HCT116 (cell line): Measurements from ENCODE around the gene FRS2.

Experiments used
- CEBPB ChIP-seq: IDR thresholded peaks from 2 replicates; pipeline ENCODE4 v1.6.1; 2012; ENCODE audit warnings: low read depth
- EZH2phosphoT487 ChIP-seq: fragments of 200-600 bp; IDR thresholded peaks from 2 replicates; pipeline ENCODE4 v1.6.1; 2018; ENCODE audit warnings: antibody characterized with exemption, borderline replicate concordance
- POLR2A ChIP-seq: IDR thresholded peaks from 2 replicates; pipeline ENCODE4 v1.7.0; 2011; ENCODE audit warnings: borderline replicate concordance; ENCODE audit not compliant: insufficient read depth, insufficient read length; ENCODE audit errors: extremely low read depth
- POLR2AphosphoS5 ChIP-seq: IDR thresholded peaks from 2 replicates; pipeline ENCODE4 v1.6.1; 2011; ENCODE audit warnings: mild to moderate bottlenecking, low read depth, low read length, moderate library complexity
- RAD21 ChIP-seq: IDR thresholded peaks from 2 replicates; pipeline ENCODE4 v1.6.1; 2012; ENCODE audit warnings: low read depth, mild to moderate bottlenecking
- SP1 ChIP-seq: IDR thresholded peaks from 2 replicates; pipeline ENCODE4 v1.6.1; 2012; ENCODE audit warnings: low read depth
- TCF7L2 ChIP-seq: IDR thresholded peaks from 2 replicates; pipeline ENCODE4 v1.7.0; 2011; ENCODE audit warnings: borderline replicate concordance, inconsistent platforms; ENCODE audit not compliant: insufficient read depth, insufficient read length; ENCODE audit errors: extremely low read depth
- ZNF274 ChIP-seq: fragments of 200-500 bp; sonication (Bioruptor generic); IDR thresholded peaks from 2 replicates; pipeline ENCODE4 v1.6.1; 2014; ENCODE audit warnings: mild to moderate bottlenecking, low read depth, low read length, inconsistent platforms
- TF ChIP-seq, protein P1 (sequence below), 3 experiments: fragments of 200-600 bp in 1 of 3; sonication (generic) in 1 of 3; IDR thresholded peaks in 2 of 3; conservative IDR thresholded peaks in 1 of 3; 2 replicates each; pipeline ENCODE4 v1.5.1; 2012 to 2017; ENCODE audit warnings: low read depth in 2 of 3, low read length in 2 of 3, antibody characterized with exemption in 1 of 3, borderline replicate concordance in 1 of 3, control low read depth in 1 of 3, mild to moderate bottlenecking in 1 of 3, mixed read lengths in 1 of 3, mixed run types in 1 of 3, moderate library complexity in 1 of 3; ENCODE audit not compliant: insufficient read depth in 1 of 3

DNA sequence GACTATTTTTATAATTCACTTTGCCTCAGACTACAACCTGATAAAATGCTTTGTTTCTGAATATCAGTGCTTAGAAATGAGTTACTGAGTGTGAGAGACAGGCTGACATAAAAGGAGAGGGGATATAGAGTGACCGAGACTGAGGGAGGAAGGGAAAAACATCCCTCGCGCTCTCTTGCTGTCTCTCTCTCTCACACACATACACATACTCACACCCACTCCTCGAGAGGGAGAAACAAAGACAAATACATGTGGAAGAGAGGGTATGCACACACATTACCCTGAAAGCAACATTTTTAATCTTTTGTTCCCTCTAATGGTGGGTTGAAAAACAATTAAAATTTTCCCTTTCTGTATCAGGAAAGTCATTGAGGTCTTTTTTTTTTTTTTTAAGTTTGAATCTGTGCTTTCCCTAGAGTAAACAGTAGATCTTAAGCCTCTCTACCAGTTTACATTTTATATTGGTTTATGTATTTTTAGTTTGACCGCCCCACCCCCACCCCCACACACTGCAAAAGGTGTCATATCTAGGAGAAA is 45.3 kb downstream of the FRS2 start:
- TF ChIP-seq SP1 (no peak), EZH2phosphoT487 (no peak), POLR2AphosphoS5 (no peak), CEBPB (no peak), RAD21 (no peak), POLR2A (no peak), ZNF274 (no peak), TCF7L2 (no peak)
- TF ChIP-seq, protein P1, sequence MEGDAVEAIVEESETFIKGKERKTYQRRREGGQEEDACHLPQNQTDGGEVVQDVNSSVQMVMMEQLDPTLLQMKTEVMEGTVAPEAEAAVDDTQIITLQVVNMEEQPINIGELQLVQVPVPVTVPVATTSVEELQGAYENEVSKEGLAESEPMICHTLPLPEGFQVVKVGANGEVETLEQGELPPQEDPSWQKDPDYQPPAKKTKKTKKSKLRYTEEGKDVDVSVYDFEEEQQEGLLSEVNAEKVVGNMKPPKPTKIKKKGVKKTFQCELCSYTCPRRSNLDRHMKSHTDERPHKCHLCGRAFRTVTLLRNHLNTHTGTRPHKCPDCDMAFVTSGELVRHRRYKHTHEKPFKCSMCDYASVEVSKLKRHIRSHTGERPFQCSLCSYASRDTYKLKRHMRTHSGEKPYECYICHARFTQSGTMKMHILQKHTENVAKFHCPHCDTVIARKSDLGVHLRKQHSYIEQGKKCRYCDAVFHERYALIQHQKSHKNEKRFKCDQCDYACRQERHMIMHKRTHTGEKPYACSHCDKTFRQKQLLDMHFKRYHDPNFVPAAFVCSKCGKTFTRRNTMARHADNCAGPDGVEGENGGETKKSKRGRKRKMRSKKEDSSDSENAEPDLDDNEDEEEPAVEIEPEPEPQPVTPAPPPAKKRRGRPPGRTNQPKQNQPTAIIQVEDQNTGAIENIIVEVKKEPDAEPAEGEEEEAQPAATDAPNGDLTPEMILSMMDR (IDR thresholded peaks at IDR 0.05 in 2 of 3, conservative IDR thresholded peaks at IDR 0.05 in 1 of 3; ENCODE audit: borderline replicate concordance in 1 of 3, insufficient read depth in 1 of 3, low read depth in 2 of 3, low read length in 2 of 3): no peak
